ENCODE results near the gene VAV3.

- TF ChIP-seq CTCF (IDR thresholded peaks at IDR 0.05) (no peak), ZFX (IDR thresholded peaks at IDR 0.05; ENCODE audit: borderline replicate concordance) (no peak)
These were observed 32.9 kb upstream of the VAV3 start for GRCh38 chr1:107997866-107998265.

Measured in 22Rv1 (cell line).